ENCODE data around the gene PEX6.

Gene PEX6, protein sequence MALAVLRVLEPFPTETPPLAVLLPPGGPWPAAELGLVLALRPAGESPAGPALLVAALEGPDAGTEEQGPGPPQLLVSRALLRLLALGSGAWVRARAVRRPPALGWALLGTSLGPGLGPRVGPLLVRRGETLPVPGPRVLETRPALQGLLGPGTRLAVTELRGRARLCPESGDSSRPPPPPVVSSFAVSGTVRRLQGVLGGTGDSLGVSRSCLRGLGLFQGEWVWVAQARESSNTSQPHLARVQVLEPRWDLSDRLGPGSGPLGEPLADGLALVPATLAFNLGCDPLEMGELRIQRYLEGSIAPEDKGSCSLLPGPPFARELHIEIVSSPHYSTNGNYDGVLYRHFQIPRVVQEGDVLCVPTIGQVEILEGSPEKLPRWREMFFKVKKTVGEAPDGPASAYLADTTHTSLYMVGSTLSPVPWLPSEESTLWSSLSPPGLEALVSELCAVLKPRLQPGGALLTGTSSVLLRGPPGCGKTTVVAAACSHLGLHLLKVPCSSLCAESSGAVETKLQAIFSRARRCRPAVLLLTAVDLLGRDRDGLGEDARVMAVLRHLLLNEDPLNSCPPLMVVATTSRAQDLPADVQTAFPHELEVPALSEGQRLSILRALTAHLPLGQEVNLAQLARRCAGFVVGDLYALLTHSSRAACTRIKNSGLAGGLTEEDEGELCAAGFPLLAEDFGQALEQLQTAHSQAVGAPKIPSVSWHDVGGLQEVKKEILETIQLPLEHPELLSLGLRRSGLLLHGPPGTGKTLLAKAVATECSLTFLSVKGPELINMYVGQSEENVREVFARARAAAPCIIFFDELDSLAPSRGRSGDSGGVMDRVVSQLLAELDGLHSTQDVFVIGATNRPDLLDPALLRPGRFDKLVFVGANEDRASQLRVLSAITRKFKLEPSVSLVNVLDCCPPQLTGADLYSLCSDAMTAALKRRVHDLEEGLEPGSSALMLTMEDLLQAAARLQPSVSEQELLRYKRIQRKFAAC

DNA sequence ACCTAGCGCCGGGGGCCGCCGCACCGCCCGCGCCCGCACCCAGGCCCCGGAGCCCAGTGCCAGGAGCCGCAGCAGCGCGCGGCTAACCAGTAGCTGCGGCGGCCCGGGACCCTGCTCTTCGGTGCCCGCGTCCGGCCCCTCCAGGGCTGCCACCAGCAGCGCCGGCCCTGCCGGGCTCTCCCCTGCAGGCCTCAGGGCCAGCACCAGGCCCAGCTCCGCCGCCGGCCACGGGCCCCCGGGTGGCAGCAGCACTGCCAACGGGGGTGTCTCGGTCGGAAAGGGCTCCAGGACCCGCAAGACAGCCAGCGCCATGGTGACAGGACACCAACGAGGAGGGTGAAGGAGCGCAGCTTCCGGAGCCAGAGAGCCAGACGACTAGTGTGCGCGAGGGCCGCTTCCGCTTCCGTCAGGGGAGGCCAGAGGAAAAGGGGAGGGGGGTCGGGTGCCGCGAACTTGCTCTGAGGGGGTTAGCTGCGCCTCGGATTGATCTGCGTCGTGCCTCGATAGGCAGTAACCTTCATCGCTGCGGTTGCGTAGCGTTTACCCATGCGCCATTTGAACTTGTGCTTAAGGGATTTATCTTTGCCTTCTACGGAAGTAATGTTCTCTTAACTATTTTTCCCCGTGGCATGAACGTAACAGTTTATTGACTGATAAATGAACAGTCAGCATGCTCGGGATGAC lies at the start of gene PEX6:
TSS of gene PEX6 (minus strand) at position 343 of the 684 bp plus-strand sequence. CDS start at position 312, 31 bp downstream.
- peak; percentile 58 for FAIRE-seq

DNA sequence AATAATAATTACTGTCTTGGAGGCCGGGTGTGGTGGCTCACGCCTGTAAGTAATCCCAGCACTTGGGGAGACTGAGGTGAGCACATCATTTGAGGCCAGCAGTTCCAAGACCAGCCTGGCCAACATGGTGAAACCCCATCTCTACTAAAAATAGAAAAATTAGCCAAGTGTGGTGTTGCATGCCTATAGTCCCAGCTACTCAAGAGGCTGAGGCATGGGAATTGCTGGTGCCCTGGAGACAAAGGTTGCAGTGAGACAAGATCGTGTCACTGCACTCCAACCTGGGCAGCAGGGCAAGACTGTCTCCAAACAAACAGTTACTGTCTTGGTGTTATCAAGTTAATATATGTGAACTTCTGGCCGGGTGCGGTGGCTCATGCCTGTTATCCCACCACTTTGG lies 47.4 kb upstream of the PEX6 start:
- FAIRE-seq = no peak

DNA sequence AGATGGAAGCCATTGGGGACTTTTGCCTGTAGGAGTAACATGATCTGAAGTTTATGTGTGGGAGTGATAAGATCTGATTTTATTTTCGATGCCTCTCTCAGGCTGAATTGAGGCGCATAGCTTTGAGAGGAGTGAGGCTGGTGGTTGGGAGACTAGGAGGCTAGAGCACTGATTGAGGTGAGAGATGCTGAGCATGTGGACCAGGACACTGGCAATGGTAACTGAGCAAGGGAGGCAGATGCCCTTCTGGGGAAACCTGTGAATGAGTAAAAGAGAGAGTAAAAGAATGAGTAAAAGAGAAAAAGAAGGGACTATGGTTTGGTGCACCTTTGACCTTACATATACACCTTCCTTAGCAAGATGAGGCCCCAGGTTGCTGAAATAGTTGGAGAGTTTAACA lies 45.5 kb upstream of the PEX6 start:
- no peak for FAIRE-seq

DNA sequence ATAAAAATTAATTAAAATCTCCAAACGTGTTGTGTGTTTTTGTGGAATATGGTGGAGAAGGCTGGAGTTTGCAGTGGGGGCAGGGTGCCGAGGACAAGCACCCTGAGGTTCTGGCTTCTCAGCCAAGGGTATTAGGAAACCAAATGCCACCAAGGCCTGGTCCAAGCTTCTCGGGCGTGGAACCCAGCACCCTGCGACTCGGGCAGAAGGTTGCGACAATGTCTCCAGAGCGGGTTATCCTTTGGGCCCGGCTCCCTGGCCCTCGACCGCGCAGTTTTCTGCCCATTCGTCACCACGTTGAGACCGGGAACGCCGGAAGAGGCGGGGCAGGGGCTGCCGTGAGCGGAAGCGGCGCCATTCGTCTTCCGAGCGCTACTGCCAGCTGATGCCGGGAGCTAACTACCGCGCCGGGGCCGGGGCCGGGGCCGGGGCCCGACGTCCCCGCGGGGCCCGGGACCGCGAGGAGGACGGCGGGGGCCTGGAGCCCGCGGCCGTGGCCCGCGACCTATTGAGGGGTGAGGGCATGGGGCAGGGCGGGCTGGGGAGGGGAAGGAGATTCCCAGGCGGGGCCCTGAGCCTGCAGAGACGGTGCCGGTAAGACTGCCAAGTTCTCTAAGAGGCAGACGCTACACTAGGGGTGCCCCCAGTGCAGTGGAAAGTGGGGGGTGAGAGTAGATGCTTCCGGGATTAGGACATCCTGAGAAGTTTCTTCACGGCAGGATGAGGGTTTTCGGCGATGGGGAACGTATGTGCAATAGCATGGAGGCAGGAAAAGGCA lies 42.5 kb upstream of the PEX6 start, which contains the start of gene RRP36:
TSS of gene RRP36 (plus strand) at position 354 of the 778 bp plus-strand sequence. CDS start at position 386, 32 bp downstream.
- no peak for FAIRE-seq

DNA sequence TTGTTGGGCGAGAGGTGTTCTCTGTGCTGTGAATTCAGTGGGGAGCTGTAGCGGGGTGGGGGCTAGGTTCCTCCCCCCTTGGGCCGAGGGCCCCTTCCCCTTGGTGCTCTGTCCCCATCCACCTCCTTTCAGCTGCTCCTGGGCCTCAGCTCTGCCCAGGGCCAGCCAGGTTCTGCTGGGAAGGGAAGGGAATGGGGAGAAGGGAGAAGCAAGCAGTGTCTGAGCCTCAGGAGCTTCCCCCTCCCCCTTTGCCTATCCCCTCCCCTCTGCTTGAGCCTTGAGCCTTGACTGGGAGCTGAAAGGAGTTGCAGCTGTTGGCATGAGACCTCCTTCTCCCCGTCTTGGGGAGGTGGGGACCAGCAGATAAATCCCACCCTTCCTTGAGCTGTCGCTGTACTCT lies 41.9 kb upstream of the PEX6 start:
- FAIRE-seq = no peak

DNA sequence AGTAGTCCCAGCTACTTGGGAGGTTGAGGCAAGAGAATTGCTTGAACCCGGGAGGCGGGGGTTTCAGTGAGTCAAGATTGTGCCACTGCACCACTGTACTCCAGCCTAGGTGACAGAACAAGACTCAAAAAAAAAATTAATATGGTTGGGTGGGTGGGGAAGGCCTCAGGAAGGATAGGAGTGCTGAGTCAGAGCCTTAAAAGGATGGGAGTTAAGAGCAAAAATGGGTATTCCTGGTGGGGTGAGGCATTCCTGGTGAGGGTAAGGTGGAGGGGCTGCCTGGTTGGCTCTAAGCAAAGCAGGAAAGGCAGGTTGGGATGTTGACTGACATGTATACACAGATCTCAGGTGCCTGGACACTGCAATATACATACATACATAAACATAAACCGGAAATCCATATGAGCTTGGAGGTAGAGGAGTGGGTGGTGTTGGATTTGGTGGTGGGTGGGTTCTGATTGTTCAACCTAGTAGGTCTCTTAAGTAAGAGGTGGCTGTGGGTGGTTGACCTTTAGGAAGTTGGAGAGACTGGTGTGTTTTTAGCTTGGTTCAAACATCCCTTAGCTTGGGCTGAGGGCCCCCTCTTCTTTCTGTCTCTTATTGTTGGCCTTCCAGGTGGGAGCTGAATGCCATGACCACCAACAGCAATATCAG lies 41.2 kb upstream of the PEX6 start:
- FAIRE-seq = no peak

DNA sequence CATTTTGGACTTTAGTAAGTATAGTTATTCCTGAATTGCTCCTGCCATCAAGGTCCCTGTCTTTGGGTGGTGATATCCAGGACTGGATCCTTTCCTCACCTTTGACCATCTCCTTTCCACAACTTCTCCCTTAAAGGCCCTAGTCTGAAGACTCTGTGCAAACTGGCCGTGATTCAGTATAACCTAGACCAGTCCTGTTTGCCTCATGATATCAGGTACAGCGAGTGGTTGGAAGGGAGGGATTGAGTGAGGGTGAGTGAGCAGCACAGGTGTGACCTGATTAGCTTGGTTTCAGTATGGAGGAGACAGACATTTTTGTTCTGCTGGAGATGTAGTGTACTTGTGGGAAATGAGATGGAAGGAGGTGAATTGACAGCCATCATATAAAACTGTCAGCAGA lies 40.2 kb upstream of the PEX6 start:
- no peak for FAIRE-seq

DNA sequence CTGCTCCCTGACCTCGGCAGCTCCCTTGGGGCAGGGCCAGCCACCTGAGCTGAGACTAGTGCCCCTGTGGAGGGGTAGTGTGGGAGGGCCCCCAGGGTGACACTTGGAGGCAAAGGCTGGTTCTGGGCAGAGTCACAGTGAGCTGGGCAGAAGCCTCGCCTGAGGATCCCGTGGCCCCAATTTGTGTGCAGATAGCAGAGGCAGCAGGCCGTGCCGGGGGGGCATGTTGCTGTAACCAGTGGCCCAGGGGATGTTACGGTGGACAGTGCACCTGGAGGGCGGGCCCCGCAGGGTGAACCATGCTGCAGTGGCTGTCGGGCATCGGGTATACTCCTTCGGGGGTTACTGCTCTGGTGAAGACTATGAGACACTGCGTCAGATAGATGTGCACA lies 38.0 kb upstream of the PEX6 start:
- no peak for FAIRE-seq

DNA sequence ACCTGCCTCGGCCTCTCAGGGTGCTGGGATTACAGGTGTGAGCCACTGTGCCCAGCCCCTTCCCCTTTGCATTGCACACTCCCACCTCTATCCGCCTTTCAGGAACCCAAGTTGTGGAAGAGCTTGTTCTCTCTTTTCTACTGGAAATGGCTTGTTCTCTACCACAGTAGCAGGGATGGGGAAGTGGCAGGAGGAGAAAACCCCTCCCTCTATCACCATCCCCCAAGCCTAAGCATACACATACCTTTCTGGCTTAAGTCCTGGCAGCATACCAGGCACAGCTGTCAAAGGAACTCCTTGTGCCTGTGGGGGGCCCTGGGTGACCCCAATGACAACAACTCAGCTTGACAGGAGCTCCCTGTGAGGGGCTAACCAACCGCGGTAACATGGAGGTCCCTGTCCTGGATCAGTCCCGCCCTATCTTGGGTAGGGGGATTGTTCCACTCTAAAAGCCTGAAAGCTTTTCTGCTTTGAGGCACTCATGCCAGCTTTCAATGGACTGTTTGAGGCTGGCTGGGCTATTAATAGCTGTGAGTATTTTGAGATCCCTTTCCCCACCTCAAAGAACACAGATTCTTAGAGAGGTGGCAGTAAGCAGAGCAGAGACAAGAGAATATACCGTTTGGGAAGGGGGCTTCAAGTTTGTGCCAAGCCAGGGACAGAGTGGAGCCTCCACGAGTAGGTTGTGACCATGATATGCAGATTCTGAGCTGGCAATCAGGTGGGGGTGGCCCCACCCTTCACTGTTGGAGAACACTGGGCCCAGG lies 37.4 kb upstream of the PEX6 start:
- no peak for FAIRE-seq

DNA sequence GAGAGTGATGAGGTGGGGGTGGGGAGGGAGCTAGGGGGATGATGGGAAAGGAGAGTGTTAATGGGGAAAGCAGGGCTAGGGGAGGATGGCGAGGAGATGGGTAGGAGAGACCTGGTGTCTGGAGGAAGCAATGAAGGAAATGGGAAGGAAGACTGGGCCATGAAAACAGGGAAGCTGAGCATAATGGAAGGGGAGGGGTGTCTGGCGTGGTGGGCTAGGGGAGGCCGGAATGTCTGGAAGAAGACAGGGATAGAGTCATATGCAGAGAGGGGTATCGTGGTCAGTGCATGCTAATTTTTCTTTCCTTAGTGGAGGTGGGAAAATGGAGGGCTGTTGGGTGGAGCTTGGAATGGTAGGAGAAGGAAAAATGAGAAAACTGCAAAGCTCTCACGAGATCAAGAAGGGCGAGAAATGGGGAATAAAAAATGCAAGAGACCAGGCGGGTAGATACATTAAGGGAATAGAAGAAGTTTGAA lies 35.5 kb upstream of the PEX6 start:
- FAIRE-seq = no peak

DNA sequence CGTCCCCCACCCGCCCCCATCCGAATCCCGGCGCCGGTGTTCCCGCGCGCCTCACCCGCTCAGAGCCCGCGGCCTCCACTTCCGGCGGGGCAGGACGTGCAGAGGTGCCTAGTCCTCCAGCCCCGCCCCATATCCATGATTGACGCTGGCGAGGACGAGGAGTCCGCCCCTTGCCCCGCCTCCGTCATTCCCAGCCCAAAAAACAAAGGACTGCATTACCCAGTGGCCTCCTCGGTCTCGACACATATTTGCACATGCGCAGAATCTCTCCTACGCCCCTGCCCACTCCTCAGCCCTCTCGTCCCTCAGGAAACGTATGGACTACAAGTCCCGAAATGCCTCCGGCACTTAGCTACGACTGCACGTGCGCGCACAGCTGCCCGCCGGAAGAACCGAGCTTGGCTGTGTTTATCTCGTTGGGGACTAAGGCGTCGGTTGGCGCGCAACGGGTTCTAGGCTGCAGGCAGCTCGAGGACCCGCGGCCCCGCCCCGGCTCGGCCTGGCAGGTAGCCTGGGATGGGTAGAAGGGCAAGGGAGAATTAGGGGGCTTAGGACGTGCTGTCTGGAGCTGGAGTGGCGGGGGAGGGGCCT lies 35.0 kb upstream of the PEX6 start, which contains the start of the genes KLHDC3 and MEA1:
TSS of gene KLHDC3 (plus strand) at position 407 of the 591 bp plus-strand sequence. CDS start 2,944 bp downstream, outside the sequence.
TSS of gene MEA1 (minus strand) at position 104 of the 591 bp plus-strand sequence. CDS start 133 bp downstream, outside the sequence.
- peak; percentile 98 for FAIRE-seq

DNA sequence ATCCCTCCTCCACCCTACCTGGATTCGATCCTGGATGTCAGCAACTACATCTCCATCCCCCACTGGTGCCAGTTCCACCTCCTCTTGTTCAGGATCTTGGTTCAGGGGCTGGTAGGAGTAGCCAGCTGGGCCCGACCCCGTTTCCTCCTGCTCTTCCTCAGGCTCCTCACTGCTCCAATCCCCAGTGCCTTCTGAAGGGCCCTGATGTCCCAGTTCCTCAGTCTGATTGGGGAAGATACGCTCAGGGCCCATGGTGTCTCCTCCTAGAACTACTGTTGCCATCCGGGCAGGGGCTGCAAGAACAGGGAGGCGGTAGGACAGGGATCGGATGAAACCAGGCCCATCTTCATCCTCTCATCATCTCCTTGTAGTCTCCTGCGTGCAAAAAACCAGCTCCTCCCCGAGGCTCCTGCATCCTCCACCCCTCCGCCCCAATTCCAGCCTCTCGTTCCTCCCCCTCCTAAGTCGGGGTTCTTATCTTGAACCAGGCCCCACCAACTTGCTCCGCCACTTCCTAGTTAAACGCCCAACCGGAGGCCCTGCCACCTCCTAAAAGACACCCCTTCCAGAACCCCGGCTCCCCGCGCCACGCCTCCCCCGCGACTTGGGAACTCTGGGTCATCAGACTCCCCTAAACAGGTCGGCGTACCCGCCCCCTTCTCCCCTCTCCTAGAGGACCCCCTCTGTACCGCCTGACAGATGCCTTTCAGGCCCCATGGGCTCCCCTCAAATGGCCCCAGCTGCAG lies 34.3 kb upstream of the PEX6 start:
- FAIRE-seq = no peak

DNA sequence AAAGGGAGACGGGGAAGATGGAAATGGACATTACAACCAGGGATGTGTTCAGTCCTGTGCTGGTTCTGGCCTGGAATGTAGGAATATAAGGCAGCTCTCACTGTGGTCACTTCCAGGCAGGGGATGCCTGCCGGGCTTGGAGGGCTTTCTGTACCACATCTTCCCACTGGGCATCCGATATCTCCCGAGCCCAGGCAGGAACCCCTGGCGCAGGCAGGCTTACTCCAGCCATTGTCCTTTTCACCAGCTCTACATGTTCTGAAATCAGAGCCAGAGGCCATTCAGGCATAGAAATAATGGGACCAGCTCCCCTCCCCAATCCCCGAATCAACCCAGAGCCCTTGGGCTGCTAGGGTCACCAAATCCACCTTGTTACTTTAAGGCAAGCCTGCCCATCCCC lies 33.4 kb upstream of the PEX6 start:
- FAIRE-seq = no peak

DNA sequence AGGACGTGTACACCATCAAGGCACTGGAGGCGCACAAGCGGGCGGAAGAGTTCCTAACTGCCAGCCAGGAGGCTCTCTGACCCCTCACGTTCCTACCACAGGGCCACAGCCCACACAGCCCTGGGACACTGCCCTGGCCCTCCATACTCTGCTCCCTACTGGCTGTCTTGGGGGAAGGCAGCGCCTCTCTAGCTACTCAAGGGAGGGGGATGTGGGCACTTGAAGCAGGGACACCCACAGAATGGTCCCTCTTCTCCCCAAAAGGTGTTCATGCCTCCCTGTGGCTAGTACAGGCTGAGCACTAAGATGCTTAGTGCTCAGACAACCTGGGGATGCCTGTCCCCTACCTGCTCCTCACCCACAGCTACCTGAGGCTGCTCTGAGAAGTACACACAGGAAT lies 32.2 kb upstream of the PEX6 start:
- FAIRE-seq = no peak

DNA sequence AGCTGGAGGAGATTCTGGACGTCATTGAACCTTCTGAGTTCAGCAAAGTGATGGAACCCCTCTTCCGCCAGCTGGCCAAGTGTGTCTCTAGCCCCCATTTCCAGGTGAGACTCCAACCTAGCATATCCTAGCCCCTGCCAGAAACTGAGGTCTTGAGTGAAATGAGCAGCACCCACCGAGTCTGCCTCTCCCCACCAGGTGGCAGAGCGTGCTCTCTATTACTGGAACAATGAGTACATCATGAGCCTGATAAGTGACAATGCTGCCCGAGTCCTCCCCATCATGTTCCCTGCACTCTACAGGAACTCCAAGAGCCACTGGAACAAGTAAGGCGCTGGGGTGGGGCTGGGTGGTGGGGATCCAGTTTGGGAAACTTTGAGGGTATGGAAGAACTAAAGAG lies 30.1 kb upstream of the PEX6 start:
- FAIRE-seq = no peak

DNA sequence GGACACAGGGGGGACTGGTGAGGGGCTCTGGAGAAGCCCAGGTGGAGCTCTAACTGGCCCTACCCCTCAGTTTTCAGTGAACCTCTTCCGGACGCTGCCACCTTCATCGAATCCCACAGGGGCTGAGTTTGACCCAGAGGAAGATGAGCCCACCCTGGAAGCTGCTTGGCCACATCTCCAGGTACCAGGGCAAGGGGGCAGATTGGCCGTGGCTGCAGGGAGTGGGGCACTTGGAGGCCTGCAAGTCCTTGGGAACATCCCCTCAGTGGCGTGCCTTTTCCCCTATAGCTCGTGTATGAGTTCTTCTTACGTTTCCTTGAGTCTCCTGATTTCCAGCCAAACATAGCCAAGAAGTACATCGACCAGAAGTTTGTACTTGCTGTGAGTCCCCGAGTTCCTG lies 28.1 kb upstream of the PEX6 start:
- no peak for FAIRE-seq

DNA sequence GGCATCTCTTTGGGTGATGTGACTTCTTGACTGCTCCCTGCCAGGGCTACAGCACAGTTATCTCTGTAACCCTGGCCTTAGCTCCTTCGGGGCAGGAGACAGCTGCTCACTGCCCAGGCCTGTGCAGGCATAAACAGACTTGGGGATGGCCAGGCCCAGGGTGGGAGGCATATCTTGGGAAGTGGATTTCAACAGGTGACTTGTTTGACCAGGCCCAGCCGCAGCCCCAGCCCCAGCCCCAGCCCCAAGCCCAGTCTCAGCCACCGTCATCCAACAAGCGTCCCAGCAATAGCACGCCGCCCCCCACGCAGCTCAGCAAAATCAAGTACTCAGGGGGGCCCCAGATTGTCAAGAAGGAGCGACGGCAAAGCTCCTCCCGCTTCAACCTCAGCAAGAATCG lies 27.3 kb upstream of the PEX6 start:
- no peak for FAIRE-seq

DNA sequence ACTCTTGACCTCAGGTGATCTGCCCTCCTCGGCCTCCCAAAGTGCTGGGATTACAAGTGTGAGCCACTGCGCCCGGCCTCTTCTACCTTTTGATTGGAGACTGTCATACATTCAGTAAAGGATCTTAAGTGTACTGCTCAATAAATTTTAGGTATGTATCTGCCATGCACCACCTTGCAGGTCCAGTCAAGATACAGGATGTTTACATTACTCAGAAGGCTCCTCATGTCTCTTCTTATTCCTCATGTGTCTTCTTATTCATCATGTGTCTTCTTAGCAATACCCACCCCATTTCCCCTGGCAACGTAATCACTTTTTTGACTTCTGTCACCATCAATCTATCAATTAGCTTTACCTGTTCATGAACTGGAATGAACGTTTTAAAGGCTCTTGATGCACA lies 26.9 kb upstream of the PEX6 start:
- no peak for FAIRE-seq

DNA sequence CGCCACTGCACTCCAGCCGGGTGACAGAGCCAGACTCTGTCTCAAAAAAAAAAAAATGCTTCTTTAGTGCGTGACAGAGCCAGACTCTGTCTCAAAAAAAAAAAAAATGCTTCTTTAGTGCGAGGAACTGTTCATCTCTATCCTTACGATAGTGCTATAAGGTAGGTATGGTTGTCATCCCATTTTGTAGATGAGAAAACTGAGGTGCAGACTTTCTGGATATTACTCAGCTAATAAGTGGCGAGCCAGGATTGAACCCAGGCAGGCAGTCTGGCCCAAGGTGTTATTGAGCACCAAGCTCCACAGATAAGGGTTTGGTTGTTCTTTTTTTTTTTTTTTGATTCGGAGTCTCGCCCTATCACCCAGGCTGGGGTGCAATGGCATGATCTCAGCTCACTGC lies 22.9 kb upstream of the PEX6 start:
- no peak for FAIRE-seq
